ENCODE data around the gene HDAC11.

- TF ChIP-seq GATA2 (IDR thresholded peaks at IDR 0.05; ENCODE audit: low read depth, low read length) (no peak), GATA3 (IDR thresholded peaks at IDR 0.05; ENCODE audit: low read depth, low read length) (no peak)
These were observed 58.6 kb downstream of the HDAC11 start for GRCh38 chr3:13538520-13539291.
